Osteoblast (primary cell): ENCODE results near the gene TNIP2. TPM values are rescaled to one million over a fixed set of nuclear protein-coding genes. Genes with fewer than 3 reads are reported as not detected.

Experiments
- DNase-seq: peaks from one replicate; pipeline ENCODE4 v3.0.0; 2011; ENCODE audit warnings: low spot score, mixed read lengths; ENCODE audit not compliant: insufficient read length; ENCODE audit errors: missing footprints
- H2AFZ ChIP-seq: 2 replicates; pipeline ENCODE4 v1.6.0; 2011; ENCODE audit warnings: mild to moderate bottlenecking, low read length
- H3K27ac ChIP-seq: 2 replicates; pipeline ENCODE4 v1.5.1; 2011; ENCODE audit warnings: mild to moderate bottlenecking, low read depth, low read length, moderate library complexity
- H3K27me3 ChIP-seq: 2 replicates; pipeline ENCODE4 v1.6.0; 2012; ENCODE audit warnings: mild to moderate bottlenecking, control low read depth, inconsistent platforms, low read length, moderate library complexity; ENCODE audit not compliant: insufficient read depth
- H3K36me3 ChIP-seq: 2 replicates; pipeline ENCODE4 v1.5.1; 2011; ENCODE audit warnings: mild to moderate bottlenecking, low read length, control low read depth, moderate library complexity; ENCODE audit not compliant: insufficient read depth
- H3K4me1 ChIP-seq: 2 replicates; pipeline ENCODE4 v1.5.1; 2011; ENCODE audit warnings: mild to moderate bottlenecking, low read length, control low read depth, moderate library complexity; ENCODE audit not compliant: insufficient read depth
- H3K4me2 ChIP-seq: 2 replicates; pipeline ENCODE4 v1.6.0; 2011; ENCODE audit warnings: mild to moderate bottlenecking, low read length; ENCODE audit not compliant: insufficient read depth
- H3K4me3 ChIP-seq: fragments of 200-600 bp; sonication (generic); 3 replicates; pipeline ENCODE4 v1.5.1; 2012; ENCODE audit warnings: mild to moderate bottlenecking, low read length, inconsistent platforms; ENCODE audit not compliant: insufficient read depth
- H3K79me2 ChIP-seq: 2 replicates; pipeline ENCODE4 v1.6.0; 2012; ENCODE audit warnings: mild to moderate bottlenecking, low read length, control low read depth, inconsistent platforms; ENCODE audit not compliant: insufficient read depth
- H3K9me3 ChIP-seq: 2 replicates; pipeline ENCODE4 v1.5.1; 2011; ENCODE audit warnings: low read depth, low read length, control low read depth
- H4K20me1 ChIP-seq: 2 replicates; pipeline ENCODE4 v1.6.0; 2012; ENCODE audit warnings: mild to moderate bottlenecking, low read length, control low read depth; ENCODE audit not compliant: insufficient read depth
- CTCF ChIP-seq: IDR thresholded peaks from 2 replicates; pipeline ENCODE4 v1.5.1; 2011; ENCODE audit warnings: mild to moderate bottlenecking, low read depth, low read length, moderate library complexity; ENCODE audit errors: extremely low read depth
- total RNA-seq: library from RNA; depleted of rRNA; stranded (reverse); fragments of >200 nt; gene quantifications from 2 replicates; pipeline ENCODE4 v1.2.3, GENCODE V29; 2012

TNIP2 gene
- total RNA-seq, 1 donor = 44.9 TPM

GRCh38 chr4:2713337-2713736 lies 42.8 kb downstream of the TNIP2 start:
- peak overlapping the region; percentile 15 for H3K27ac ChIP-seq
- no peak overlapping the region for H3K4me3 ChIP-seq
- peaks cover 12% of the 10 kb centered on the region for H3K4me1 ChIP-seq
- no peaks in the 10 kb centered on the region for H3K9me3 ChIP-seq
- no peak overlapping the region for H3K4me2 ChIP-seq
- no peak overlapping the region for H2AFZ ChIP-seq
- no peak for TF ChIP-seq CTCF
- DNase-seq = no peak
- H3K27me3 ChIP-seq = no peaks in the 10 kb centered on the region
- peaks cover 22% of the 10 kb centered on the region for H3K36me3 ChIP-seq
- H3K79me2 ChIP-seq = peaks cover 20% of the 10 kb centered on the region
- no peaks in the 10 kb centered on the region for H4K20me1 ChIP-seq

GRCh38 chr4:2712261-2712842 lies 43.8 kb downstream of the TNIP2 start:
- no peaks in the 10 kb centered on the region for H4K20me1 ChIP-seq
- no peaks in the 10 kb centered on the region for H3K9me3 ChIP-seq
- H3K4me3 ChIP-seq = no peak overlapping the region
- H3K27ac ChIP-seq = no peak overlapping the region
- TF ChIP-seq CTCF = peak; percentile 13
- H3K4me2 ChIP-seq = no peak overlapping the region
- H3K79me2 ChIP-seq = peaks cover 20% of the 10 kb centered on the region
- no peak for DNase-seq
- H3K36me3 ChIP-seq = peaks cover 21% of the 10 kb centered on the region
- H2AFZ ChIP-seq = no peak overlapping the region
- no peaks in the 10 kb centered on the region for H3K27me3 ChIP-seq
- H3K4me1 ChIP-seq = peaks cover 12% of the 10 kb centered on the region

DNA sequence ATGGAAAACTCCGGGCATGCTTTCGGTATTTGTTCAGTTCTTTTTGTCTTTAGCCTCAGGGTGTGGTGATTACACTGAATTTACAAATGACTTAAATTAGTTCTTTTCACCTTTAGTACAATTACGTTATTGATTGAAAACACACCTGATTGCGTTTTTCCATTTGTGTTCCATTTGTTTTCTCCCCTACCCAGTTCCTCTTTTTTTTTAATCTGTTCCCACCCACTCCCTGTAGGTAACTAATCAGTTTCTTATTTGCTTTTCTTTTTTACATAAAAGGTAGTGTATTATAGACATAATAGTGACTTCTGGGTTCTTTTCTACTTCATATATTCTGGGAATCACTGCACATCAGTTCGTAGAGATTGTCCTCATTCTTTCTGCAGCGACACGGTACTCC lies 53.4 kb downstream of the TNIP2 start:
- TF ChIP-seq CTCF = no peak
- no peaks in the 10 kb centered on the region for H4K20me1 ChIP-seq
- peaks cover 78% of the 10 kb centered on the region for H3K36me3 ChIP-seq
- peaks cover 5% of the 10 kb centered on the region for H3K79me2 ChIP-seq
- H3K4me3 ChIP-seq = no peak overlapping the region
- DNase-seq = no peak
- H3K4me1 ChIP-seq = no peaks in the 10 kb centered on the region
- H3K4me2 ChIP-seq = no peak overlapping the region
- H3K9me3 ChIP-seq = no peaks in the 10 kb centered on the region
- no peaks in the 10 kb centered on the region for H3K27me3 ChIP-seq
- H2AFZ ChIP-seq = no peak overlapping the region
- no peak overlapping the region for H3K27ac ChIP-seq

DNA sequence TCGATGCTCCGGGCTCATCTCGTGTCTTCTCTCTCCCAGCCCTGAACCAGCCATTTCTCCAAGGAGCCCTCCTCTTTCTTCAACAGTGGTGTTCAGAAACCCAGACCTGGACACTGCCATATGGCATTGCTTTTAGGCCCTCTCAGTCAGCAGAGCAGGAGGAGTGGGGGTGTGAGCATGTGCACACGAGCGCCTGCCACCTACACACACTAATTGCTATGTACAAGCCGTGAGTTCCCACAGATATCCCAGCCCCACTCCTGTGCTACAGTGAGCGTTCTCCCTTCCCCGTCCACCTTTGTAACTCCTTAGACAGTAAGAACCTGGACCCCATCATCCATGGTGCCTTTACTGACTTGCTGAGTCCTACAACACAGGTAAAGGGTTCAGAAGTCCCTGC lies 53.8 kb downstream of the TNIP2 start:
- Histone ChIP-seq H3K4me1 (no peaks in the 10 kb centered on the region), H3K4me2 (no peak overlapping the region), H3K36me3 (peaks cover 82% of the 10 kb centered on the region), H3K79me2 (peaks cover 5% of the 10 kb centered on the region), H3K27me3 (no peaks in the 10 kb centered on the region), H3K27ac (no peak overlapping the region), H3K4me3 (no peak overlapping the region), H4K20me1 (peaks cover 2% of the 10 kb centered on the region), H3K9me3 (no peaks in the 10 kb centered on the region), H2AFZ (no peak overlapping the region)
- TF ChIP-seq CTCF = no peak
- no peak for DNase-seq
